HG02798 (cell line): ENCODE data around the gene TMEM132D.

Experiments used
- ATAC-seq: cut with Tn5 transposase; IDR thresholded peaks from one replicate; pipeline ENCODE4 v1.9.1; 2021; ENCODE audit warnings: mild to moderate bottlenecking; ENCODE audit not compliant: unreplicated experiment, poor library complexity

The TMEM132D gene

DNA sequence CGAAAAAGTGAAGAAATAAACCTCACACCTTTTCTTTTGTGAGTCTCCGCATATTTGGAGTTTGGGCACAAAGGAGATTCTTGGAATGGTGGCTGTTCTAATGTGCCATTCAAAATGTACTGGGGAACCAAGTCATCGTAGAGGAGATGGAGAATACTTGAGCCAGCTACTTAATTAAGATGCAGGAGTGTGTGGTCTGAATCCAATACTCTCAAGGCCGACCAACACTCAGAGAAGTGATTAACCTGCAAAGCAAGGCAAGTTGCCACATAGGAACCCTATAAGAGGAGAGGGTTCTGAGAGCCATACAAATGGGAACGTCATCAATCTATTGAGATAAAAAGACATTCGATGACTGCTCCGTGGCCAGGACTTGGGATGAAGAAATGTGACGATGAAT lies 603.8 kb downstream of the TMEM132D start:
- no peak for ATAC-seq

GRCh38 chr12:129298921-129299320 lies 604.9 kb downstream of the TMEM132D start:
- ATAC-seq = no peak

DNA sequence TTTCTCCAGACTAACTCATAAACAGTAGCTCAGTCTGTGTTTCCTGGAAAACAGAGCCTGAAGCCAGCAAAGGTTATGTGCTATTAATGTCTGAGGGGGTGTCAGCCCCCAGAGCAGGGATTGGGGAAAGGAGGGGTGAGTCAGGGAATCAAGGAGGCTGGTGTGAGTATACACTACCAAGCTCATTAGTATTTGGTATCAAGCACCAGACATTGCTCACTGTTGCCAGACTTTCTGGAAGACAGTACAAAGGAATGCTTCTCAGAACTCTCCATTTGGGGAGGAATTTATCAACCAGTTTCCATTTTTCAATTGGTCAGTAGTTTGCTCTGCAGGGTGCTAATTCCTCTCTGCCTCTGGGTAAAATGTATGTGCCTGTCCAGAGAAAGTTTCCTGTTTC lies 607.2 kb downstream of the TMEM132D start:
- ATAC-seq = no peak

DNA sequence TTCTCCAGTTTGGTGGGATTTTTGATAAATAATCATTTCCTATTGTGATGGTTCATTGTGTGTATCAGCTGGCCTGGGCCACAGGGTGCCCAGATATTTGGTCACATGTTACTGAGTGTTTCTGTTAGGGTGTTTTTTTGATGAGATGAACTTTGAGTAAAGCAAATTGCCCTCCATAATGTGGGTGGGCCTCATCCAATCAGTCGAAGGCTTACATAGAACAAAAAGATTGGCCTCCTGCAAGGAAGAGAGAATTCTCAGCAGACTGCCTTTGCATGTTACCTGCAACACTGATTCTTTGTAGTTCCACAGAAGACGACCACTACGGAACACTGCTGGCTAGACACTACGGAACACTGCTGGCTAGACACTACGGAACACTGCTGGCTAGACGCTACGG lies 609.0 kb downstream of the TMEM132D start:
- ATAC-seq = no peak

DNA sequence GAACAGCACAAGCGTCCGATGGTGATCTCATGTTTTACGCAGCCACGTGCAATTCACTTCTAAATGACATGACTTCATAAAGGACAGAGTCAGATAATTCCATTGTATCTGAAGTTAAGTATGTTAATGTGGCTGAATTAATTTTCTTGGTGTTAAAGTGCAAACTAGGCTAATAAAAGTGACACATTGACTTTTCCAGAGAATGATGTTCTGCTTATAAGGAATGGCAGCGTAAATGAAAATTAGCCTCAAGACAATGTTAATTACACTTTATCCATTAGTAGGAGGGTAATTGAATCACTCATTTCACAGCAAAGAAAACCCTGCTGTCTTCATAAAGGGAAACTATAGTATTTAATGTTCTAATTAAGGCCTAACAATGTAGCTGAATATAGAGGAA lies 624.1 kb downstream of the TMEM132D start:
- ATAC-seq = no peak

GRCh38 chr12:129276361-129277060 lies 627.3 kb downstream of the TMEM132D start:
- ATAC-seq = no peak

DNA sequence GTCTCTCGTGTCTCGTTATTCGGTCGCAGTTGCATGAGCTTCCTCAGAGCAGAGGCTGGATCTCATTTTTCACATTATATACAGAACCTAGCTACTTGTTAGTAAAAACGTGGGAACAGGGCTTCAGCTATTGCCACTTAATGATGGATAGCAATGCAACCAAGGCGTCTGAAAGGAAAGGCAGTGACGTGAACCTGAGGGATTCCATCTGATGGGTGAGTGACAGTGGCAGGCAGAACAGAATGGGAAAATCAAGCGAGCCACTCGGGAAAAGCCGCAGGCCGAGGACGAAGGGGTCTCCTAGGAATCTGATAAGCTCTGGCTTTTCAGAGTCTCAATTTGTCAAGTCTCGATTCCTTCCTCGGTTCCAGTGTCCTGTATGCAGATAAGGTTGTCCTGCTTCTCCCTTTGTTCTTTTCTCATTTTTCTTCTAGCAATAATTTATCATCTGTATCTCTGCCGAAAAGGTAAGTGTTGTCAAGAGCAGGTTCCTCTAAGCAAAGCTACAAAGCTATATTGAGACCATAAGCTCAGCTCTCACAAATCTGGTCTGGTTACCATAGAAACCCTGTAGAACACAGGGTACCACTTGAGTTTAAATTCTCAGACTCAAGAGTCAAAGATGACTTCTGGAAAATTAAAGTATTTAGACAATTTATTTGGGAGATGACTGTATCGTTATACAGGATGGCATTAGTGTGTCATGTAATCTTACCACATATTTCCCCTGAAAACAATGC lies 633.9 kb downstream of the TMEM132D start:
- ATAC-seq = no peak

GRCh38 chr12:129258781-129259318 lies 645.0 kb downstream of the TMEM132D start:
- ATAC-seq = no peak

DNA sequence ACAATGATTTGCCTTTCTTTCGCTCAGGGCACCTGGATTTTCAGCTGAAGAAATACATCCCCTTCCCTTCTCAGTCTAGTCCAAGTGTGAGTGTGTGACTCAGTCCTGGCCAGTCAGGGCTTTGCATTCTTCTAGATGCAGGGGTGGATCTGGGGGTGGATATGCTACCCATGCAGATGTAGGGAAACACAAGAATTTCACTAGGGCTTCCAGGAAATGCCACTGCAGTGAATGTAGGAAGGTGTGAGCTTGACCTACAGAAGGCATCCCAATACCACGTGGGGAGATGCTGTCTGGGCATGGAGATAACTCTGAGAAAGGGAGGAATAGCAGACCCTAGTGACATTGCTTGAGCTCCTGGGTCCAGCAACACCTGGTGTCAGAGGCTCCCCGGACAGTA lies 646.3 kb downstream of the TMEM132D start:
- ATAC-seq = no peak

- no peak for ATAC-seq
Measured at GRCh38 chr12:129246630-129247029, 657.2 kb downstream of the TMEM132D start.

DNA sequence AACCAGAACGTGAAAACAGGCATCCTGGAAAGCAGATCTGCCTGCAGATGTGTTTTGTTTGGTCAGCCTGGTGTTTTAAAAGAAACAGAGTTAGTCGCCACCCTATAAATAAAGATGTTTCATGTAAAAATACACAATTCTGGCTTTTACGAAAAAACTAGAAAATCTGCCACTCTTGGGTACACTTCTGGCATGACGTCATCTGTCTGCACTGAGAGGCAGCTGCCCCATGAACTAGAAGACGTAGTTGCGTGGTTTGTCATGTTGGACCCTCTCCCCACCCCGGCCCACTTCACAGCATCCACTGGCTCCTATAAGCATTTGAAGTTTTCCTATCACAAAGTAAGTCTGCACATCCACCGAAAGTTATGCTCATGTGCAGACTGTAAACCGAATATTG lies 658.1 kb downstream of the TMEM132D start:
- ATAC-seq = no peak

DNA sequence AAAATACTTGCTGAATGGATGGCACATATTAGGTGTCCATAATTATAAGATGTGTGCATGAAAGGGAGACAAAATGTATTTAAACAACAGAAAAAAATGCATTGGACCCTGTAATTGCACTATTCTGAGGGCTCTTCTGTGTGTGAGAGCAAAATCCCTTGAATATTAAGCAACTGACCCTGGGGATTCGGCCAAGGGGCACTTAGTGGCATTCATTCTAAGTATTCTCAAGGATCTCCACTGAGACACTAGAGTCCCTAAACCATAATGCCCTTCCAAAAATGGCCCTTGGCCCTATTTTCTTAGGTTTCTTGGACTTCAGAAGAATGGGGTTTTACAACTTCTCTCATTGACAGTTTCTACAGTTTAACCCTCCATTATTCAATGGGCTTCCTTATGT lies 662.0 kb downstream of the TMEM132D start:
- no peak for ATAC-seq

GRCh38 chr12:129237881-129238280 lies 665.9 kb downstream of the TMEM132D start:
- ATAC-seq = no peak

DNA sequence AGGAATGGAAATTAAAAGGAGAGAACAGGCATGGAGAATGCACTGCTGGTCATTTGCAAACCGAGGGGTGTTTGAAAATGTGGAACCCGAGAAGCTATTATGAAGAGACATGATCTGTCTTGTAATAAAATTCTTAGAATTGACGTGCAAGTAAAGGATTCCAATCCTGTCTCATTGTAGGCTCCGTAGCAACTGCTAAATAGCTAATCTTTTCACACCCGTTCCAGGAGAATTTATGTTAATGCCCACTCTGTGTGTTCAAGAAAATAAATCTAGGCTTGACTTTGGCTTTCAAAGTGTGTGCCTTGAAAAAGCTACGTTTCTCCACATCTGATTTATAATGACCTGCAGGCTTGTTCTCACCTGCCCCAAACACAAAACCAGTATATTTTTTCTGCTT lies 669.6 kb downstream of the TMEM132D start:
- no peak for ATAC-seq

- ATAC-seq = no peak
Measured at GRCh38 chr12:129231491-129231890, 672.3 kb downstream of the TMEM132D start.

- ATAC-seq = no peak
Measured at GRCh38 chr12:129230995-129231394, 672.8 kb downstream of the TMEM132D start.

DNA sequence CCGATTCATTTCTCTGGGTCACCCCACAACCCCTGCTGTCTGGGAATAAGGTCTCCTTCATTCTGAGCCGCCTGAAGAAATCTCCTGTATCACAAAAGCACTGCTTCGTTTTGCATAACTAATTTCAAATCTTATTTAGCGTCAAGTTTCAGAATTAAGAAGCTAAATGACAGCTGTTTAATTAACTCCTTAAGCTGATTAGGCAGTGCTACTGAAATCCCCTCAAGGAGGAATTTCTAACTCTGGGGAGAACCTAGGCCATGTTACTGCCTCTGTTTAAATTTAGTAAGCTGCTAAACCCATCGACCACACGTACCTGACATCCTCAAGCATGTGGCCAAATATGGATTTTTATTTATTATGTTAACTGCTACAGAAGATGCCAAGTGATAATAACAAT lies 677.0 kb downstream of the TMEM132D start:
- ATAC-seq = no peak

- ATAC-seq = no peak
Measured at GRCh38 chr12:129226005-129226404, 677.8 kb downstream of the TMEM132D start.

DNA sequence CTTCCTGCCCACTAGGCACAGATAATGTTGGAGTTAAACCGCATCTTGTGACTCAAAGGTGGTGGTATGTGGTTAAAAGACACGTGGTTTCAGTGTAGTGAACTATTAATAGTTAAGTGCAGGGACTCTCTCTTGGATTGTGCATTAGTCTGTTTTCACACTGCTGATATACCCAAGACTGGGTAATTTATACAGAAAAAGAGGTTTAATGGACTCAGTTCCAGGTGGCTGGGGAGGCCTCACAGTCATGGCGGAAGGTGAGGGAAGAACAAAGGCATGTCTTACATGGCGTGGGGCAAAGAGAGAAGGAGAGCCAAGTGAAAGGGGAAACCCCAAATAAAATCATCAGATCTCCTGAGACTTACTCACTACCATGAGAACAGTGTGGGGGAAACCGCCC lies 688.3 kb downstream of the TMEM132D start:
- no peak for ATAC-seq

DNA sequence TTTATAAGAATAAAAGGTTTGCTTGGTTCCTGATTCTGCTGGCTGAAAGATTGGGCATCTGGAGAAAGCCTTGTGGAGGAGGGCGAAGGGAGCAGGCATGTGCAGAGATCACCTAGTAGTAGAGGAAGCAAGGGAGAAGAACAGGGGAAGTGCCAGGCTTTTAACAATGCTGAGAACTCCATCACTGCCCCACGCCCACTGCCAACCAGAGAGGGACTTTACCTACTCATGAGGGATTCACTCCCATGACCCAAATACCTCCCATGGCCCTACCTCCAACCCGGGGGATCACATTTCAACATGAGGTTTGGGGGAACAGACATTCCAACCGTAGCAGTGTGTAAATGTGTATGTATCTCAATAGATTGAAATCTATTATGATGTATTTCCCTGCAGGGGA lies 690.3 kb downstream of the TMEM132D start:
- no peak for ATAC-seq

- ATAC-seq = no peak
Measured at GRCh38 chr12:129211862-129212630, 691.8 kb downstream of the TMEM132D start.
